ENCODE data around the gene TEX29.

TEX29 gene

GRCh38 chr13:111312944-111313590 is 7.4 kb upstream of the TEX29 start:
- Mint-ChIP-seq H3K27ac (no peak overlapping the region), H3K27me3 (no peaks in the 10 kb centered on the region), H3K4me1 (no peaks in the 10 kb centered on the region), H3K36me3 (peaks cover 29% of the 10 kb centered on the region), H3K9me3 (peaks cover 11% of the 10 kb centered on the region), H3K4me3 (no peak overlapping the region)

GRCh38 chr13:111313911-111314425 is 6.5 kb upstream of the TEX29 start:
- Mint-ChIP-seq H3K4me3 (no peak overlapping the region), H3K27ac (no peak overlapping the region), H3K27me3 (no peaks in the 10 kb centered on the region), H3K36me3 (peaks cover 25% of the 10 kb centered on the region), H3K9me3 (peaks cover 11% of the 10 kb centered on the region), H3K4me1 (no peaks in the 10 kb centered on the region)

GRCh38 chr13:111314852-111315251 is 5.6 kb upstream of the TEX29 start:
- Mint-ChIP-seq H3K4me1 (no peaks in the 10 kb centered on the region), H3K27ac (no peak overlapping the region), H3K9me3 (peaks cover 11% of the 10 kb centered on the region), H3K27me3 (no peaks in the 10 kb centered on the region), H3K4me3 (no peak overlapping the region), H3K36me3 (peaks cover 18% of the 10 kb centered on the region)

- no peaks in the 10 kb centered on the region for H3K4me1 Mint-ChIP-seq
- H3K27me3 Mint-ChIP-seq, result no peaks in the 10 kb centered on the region
- H3K9me3 Mint-ChIP-seq, result peaks cover 5% of the 10 kb centered on the region
- no peak overlapping the region for H3K4me3 Mint-ChIP-seq
- H3K36me3 Mint-ChIP-seq, result peaks cover 12% of the 10 kb centered on the region
- H3K27ac Mint-ChIP-seq, result no peak overlapping the region
Measured at GRCh38 chr13:111315347-111315995, 5.0 kb upstream of the TEX29 start.

- Mint-ChIP-seq H3K27me3 (no peaks in the 10 kb centered on the region), H3K9me3 (no peaks in the 10 kb centered on the region), H3K36me3 (peaks cover 4% of the 10 kb centered on the region), H3K4me1 (no peaks in the 10 kb centered on the region), H3K4me3 (no peak overlapping the region), H3K27ac (no peak overlapping the region)
Measured at GRCh38 chr13:111316161-111316730, 4.2 kb upstream of the TEX29 start.

GRCh38 chr13:111317042-111317550 is 3.3 kb upstream of the TEX29 start:
- Mint-ChIP-seq H3K36me3 (peaks cover 2% of the 10 kb centered on the region), H3K27me3 (no peaks in the 10 kb centered on the region), H3K4me3 (no peak overlapping the region), H3K9me3 (no peaks in the 10 kb centered on the region), H3K4me1 (no peaks in the 10 kb centered on the region), H3K27ac (no peak overlapping the region)

- H3K4me1 Mint-ChIP-seq, result no peaks in the 10 kb centered on the region
- no peaks in the 10 kb centered on the region for H3K9me3 Mint-ChIP-seq
- H3K27me3 Mint-ChIP-seq, result no peaks in the 10 kb centered on the region
- peaks cover 2% of the 10 kb centered on the region for H3K36me3 Mint-ChIP-seq
- no peak overlapping the region for H3K4me3 Mint-ChIP-seq
- H3K27ac Mint-ChIP-seq, result no peak overlapping the region
Measured at GRCh38 chr13:111317571-111318345, 2.7 kb upstream of the TEX29 start.

GRCh38 chr13:111318386-111318785 is 2.1 kb upstream of the TEX29 start:
- Mint-ChIP-seq H3K36me3 (peaks cover 2% of the 10 kb centered on the region), H3K4me3 (no peak overlapping the region), H3K9me3 (no peaks in the 10 kb centered on the region), H3K27me3 (no peaks in the 10 kb centered on the region), H3K4me1 (no peaks in the 10 kb centered on the region), H3K27ac (no peak overlapping the region)

- Mint-ChIP-seq H3K4me1 (peaks cover 5% of the 10 kb centered on the region), H3K27me3 (no peaks in the 10 kb centered on the region), H3K27ac (no peak overlapping the region), H3K36me3 (peaks cover 2% of the 10 kb centered on the region), H3K9me3 (no peaks in the 10 kb centered on the region), H3K4me3 (no peak overlapping the region)
Measured at GRCh38 chr13:111319521-111319920, 921 bp upstream of the TEX29 start.

- no peaks in the 10 kb centered on the region for H3K9me3 Mint-ChIP-seq
- no peak overlapping the region for H3K27ac Mint-ChIP-seq
- H3K4me1 Mint-ChIP-seq, result peaks cover 5% of the 10 kb centered on the region
- H3K4me3 Mint-ChIP-seq, result no peak overlapping the region
- H3K27me3 Mint-ChIP-seq, result no peaks in the 10 kb centered on the region
- peaks cover 2% of the 10 kb centered on the region for H3K36me3 Mint-ChIP-seq
Measured at GRCh38 chr13:111322001-111322915, 1.8 kb downstream of the TEX29 start.

- Mint-ChIP-seq H3K36me3 (peaks cover 2% of the 10 kb centered on the region), H3K27me3 (no peaks in the 10 kb centered on the region), H3K9me3 (no peaks in the 10 kb centered on the region), H3K4me1 (peaks cover 5% of the 10 kb centered on the region), H3K4me3 (no peak overlapping the region), H3K27ac (no peak overlapping the region)
Measured at GRCh38 chr13:111322916-111323331, 2.5 kb downstream of the TEX29 start.

GRCh38 chr13:111323549-111323948 is 3.1 kb downstream of the TEX29 start:
- Mint-ChIP-seq H3K27me3 (no peaks in the 10 kb centered on the region), H3K4me3 (no peak overlapping the region), H3K4me1 (peaks cover 5% of the 10 kb centered on the region)

GRCh38 chr13:111323950-111324651 is 3.7 kb downstream of the TEX29 start:
- H3K4me1 Mint-ChIP-seq, result peaks cover 5% of the 10 kb centered on the region
- H3K27ac Mint-ChIP-seq, result no peak overlapping the region
- no peaks in the 10 kb centered on the region for H3K9me3 Mint-ChIP-seq
- H3K36me3 Mint-ChIP-seq, result peaks cover 2% of the 10 kb centered on the region
- H3K27me3 Mint-ChIP-seq, result no peaks in the 10 kb centered on the region
- no peak overlapping the region for H3K4me3 Mint-ChIP-seq

More at GRCh38 chr13:111323549-111323948, 3.1 kb downstream of the TEX29 start:
- H3K9me3 Mint-ChIP-seq, result no peaks in the 10 kb centered on the region
- peaks cover 2% of the 10 kb centered on the region for H3K36me3 Mint-ChIP-seq
- H3K27ac Mint-ChIP-seq, result no peak overlapping the region

GRCh38 chr13:111324736-111325135 is 4.3 kb downstream of the TEX29 start:
- Mint-ChIP-seq H3K27me3 (no peaks in the 10 kb centered on the region), H3K4me1 (peaks cover 5% of the 10 kb centered on the region), H3K4me3 (no peak overlapping the region), H3K9me3 (no peaks in the 10 kb centered on the region), H3K36me3 (no peaks in the 10 kb centered on the region), H3K27ac (no peak overlapping the region)
